GM21515 (cell line): ENCODE results near the gene USP49.
A peak's percentile ranks its signal among the peaks of the same experiment; 100 is the strongest.

Experiments used
- ATAC-seq: cut with Tn5 transposase; IDR thresholded peaks from one replicate; pipeline ENCODE4 v1.9.1; 2021; ENCODE audit not compliant: unreplicated experiment

Gene USP49

DNA sequence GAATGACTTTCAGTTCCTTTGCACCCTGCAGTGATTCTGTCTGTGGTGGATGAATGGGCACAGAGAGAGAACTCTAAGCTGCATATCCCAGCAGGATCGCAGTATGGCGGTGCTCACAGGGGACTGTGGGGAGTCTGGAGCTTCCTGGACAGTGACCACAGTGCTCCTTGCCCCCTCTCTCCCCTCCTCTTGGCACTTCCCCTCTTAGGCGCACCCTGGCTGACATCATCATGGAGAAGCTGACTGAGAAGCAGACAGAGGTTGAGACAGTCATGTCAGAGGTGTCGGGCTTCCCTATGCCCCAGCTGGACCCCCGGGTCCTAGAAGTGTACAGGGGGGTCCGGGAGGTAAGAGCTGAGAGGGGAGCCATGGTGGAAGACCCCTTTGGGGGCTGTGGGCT, 34.7 kb upstream of the USP49 start:
- no peak for ATAC-seq

DNA sequence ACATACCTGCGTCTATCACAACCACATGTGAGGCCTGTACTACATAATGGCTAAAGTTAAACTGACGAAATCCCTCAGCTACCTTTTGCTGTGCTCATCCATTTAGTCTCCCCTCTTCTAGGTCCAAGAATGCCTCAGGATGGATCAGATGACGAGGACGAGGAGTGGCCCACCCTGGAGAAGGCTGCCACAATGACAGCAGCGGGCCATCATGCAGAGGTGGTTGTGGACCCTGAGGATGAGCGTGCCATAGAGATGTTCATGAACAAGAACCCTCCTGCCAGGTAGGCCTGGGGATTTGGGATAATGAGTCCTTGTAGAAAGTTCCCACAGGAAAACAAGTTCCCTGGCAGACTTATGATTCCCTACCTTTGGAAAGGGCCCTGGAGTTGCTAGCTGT, 32.1 kb upstream of the USP49 start:
- ATAC-seq = no peak

DNA sequence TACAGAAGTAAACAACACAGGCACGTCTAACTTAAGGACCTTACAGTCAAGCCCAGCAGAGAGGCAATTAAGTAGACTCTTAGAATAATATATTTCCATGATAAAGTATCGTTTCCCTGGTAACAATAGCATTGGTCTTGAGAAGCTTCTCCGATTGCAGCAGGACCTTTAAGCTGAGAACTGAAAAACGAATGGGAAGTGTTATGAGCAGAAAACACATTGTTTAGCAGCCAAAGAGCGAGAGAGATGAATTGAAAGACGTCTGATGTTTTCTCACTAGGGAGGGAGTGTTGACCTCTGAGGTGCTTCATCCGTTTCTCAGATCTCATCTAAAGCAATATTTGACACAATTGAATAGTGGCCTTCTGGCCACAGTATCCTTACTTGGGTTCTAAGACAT, 27.0 kb upstream of the USP49 start:
- ATAC-seq = no peak

DNA sequence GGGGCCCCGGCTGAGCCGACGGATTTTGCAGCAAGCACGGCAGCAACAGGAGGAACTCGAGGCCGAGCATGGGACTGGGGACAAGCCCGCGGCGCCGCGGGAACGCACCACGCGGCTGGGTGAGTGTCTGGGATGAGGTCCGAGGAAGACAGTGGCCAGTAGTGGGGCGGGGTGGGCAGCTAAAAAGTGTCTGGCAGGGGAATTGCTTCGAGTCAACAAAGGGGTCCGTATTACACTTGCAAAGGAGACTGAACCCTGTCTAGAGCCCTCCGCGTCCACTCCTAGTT, 26.5 kb upstream of the USP49 start:
- no peak for ATAC-seq

DNA sequence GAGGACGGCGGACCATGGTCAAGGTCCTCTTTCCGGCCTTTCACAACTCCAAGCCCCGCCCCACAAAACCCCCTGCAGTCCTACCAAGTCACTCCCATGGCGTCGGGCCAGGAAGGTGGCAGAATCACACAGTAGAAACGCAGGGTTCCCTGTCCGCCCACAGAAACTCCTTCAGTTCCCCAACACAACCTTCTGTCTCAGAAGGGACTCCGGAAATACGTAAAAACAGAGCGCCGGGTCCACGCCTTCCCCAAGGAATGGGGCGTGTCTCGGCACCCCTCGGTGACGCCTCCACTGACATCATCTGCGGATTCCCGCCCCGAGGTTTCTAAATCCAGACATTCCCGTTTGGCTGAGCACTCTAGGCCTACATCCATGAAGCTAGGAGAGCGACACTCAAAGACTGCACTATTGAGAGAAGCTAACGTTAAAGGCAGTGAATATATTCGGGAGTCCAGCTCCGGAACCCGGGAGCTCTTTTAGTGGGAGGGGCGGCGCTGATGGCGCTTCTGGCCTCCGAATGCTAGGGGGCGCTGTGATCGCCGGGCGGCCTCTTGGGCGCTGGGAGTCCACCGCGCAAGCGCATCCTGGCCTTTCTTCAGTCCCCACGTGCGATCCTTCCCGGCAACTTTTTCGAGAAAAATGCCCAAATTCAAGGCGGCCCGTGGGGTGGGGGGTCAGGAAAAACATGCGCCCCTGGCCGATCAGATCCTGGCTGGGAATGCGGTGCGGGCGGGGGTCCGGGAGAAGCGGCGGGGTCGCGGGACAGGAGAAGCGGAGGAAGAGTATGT, 25.9 kb upstream of the USP49 start, which contains the start of the genes BYSL and MED20:
Gene BYSL (plus strand): TSS at position 579 of the 791 bp plus-strand sequence. CDS start 64 bp downstream, at position 643.
Gene MED20 (minus strand): TSS at position 219 of the 791 bp plus-strand sequence. CDS start 121 bp downstream, at position 98.
- peak; percentile 90 for ATAC-seq

DNA sequence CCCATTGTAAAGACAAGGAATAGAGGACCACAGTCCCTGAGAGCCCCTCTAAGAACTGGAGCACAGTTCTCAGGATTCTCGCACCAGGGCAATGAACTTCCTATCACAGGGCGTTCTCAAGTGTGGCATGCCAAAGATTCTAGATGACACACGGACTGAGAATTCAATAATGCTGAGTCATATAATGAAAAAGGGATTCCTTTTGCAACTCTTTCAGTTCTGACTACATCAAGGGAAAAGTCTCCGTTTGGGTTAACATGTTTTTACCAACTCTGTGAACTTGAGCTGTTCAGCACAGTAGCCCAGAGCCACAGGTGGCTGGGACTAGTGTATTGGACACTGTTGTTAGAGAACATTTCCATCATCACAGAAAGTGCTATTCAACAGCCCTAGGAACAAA, 22.4 kb upstream of the USP49 start:
- no peak for ATAC-seq

DNA sequence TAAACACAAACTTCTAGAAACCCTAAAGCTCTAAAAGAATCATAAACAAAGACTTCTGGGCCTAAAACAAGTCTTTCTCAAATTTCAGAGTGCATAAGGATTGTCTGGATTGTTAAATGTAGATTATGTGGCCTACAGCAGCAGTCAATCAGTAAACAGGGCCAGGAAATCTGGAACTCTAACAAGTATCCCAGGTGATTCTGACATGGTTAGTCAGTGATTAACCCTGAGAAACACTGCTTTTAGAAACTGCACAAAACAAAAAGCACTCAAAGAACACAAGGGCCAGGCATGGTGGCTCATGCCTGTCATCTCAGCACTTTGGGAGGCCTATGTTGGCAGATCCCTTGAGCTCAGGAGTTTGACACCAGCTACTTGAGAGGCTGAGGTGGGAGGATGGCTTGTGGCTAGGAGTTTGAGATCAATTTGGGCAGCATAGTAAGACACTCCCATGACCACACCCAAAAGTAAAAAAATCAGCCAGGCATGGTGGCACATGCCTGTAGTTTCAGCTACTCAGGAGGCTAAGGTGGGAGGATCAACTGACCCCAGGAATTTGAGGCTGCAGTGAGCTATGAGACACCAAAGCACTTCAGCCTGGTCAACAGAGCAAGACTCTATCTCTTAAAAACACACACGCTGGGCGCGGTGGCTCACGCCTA, 19.8 kb upstream of the USP49 start:
- no peak for ATAC-seq

DNA sequence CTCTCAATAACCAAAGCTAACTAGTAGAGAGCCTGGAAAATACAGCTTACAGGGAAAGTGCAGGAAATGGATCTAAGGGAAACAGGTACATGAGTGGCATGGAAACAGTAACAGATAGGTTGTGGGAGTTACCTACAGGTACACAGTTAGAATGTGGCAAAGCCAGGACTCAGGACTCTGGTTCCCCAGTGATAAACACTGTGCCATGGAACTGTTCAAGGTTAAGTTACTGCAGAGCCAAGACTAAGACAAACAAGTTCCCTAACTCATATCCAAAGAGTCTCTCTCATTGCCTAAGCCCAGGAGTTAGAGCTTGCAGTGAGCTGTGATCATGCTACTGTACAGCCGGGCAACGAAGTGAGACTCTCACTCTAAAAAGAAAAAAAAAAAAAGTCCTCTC, 19.2 kb upstream of the USP49 start:
- no peak for ATAC-seq

DNA sequence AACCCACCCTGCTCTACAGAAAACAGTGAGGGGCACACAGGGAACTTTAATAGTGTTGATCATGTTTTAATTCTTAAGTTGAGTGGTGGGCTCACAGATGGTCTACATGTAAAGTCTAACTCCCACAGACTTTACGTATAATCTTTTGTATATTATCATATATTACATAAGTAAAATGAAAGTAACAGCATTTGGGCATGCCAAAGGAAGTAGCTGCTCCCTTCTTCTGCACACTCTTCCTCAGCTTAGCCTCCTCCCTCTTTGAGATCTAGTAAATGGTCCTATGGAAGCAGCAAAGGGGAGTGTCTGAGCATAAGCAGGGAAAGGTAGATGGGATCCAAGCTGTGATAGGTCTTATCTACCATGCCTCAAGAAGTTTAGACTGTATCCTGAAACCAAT, 14.6 kb upstream of the USP49 start:
- no peak for ATAC-seq

DNA sequence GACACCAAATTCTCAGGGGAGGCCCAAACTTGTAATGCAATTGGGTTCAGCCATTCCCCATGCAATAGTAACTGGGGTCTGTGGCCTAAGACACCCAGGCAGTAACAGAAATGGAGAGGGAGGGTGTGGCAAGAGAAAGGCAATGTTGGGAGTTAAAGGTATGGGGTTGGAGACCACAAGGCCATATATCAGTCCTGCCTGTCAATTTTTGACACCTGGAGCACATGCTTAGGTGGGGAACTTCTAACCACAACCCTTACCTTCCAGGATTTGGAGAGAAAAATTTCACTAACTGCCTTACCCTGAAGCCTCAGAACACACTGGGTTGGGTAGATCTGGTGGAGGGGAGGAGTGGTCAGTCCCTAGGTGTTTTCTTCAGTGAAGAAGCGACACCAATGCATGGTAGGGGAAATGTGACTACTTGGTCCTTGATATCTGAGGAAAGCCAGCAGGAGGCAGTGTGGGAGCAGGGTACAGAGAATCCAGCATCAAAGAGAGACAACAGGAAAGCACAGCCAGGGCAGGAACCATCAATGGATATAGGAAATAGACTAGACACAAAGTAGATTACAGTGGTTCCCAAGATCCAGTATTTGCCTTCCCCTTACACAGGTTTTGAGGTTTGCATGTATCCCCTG, 6.8 kb upstream of the USP49 start:
- no peak for ATAC-seq

DNA sequence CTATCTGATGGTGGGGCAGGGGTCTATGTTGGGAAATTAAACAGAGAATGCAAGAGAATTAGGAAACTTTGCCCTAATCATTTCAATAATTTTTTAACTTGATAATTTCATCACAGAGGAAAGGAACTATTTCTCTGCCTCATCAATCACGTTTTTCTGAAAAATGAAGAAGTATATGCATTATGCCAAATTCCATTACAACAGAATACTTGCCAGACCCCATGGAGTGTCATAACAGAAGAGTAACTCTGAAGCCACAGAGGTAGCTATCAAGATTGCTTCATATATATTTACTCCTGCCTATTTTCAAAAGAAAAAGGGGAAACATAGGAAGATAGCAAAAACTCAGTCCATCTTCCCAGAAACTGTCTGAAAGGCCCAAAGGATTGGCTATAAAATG, 5.7 kb upstream of the USP49 start:
- ATAC-seq = no peak

DNA sequence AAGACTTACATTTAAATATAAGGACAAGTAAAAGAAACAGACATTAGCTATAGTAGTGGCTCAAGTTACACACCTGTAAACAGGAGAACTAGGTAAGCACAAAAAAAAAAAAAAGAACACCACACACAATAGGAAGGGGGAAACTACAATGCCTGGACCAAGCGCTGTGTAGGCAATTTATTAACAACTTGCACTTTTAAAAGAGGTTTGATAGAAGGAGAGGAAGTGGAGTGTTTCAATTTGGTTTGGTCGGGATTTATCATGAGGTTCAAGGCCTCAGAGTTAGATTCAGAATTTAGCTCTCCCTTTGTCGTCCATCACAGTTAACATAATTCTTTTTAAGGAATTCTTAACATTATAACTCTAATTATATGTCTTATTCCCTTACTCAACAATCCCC, 1.1 kb upstream of the USP49 start:
- ATAC-seq = no peak

DNA sequence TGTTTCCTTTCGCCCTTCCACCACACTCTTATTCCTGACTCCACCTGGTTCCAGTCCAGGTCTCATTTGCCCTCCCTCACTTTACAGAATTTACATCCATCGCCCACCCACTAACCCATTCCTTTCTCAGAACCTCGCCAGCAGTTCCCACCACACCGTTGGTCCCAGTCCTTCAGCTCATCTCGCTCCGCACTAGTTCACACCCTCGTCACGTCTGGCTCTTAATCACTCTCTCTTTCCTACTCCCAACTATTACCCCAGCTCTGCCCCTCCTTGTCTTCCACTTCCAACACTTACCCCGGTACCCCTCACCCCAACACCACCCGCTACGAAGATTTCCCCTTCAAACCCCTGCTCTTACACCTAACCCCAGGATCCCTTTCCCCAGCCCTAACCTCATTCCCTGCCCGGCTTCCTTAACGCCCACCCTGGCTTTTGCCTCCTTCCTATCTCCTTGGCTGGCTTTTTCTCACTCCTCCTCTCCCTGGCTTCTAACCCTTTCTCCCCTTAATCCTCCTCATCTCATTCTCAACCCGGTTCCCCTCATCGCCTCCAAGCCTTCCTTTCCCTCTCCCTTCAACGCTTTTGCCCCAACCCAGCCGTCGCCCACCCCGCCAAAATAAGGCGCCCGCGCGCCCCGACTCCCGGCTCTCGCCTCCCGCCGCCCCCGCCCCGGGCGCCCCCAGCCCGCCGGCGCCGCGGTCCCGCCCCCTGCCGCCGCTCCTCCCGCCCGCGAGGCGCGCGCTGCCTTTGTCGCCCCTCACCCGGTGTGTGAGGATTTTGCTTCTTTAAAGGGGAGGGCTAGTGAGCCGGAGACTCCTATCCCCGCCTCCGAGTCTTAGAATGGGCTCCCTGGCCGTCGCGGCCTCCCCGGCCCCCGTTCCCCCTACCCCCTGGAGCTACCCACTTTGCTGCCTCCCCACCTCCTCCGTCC, 542 bp downstream of the USP49 start:
- peak; percentile 24 for ATAC-seq

DNA sequence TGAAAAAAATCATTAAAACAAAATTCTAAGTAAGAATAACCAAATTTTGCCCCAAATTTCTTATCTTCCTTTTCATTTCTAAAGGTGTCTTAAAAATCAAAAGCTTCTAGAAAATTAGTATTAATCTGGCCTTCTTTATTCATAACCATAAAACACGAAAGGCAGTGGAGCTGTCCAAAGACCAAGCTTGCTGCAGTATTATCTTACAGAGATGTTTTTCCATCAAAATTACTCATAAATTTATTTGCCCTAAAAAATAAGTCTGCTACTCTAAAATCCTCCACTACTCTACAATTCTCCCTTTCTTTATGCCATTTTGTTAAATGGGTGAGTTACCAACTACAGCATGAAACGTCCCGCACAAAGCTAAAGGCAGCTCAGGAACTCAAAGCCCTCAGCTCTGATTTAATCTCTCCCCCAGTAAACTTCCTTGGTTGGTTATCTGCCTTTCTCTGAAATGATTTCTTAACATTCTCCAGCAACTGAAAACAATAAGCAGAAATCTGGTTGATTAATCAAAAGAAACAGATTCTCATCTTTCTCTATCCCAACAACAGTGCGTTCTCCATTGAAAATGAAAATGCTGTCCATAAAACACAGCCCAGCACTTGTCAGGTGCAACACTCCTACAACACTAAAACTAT, 2.1 kb downstream of the USP49 start:
- no peak for ATAC-seq

DNA sequence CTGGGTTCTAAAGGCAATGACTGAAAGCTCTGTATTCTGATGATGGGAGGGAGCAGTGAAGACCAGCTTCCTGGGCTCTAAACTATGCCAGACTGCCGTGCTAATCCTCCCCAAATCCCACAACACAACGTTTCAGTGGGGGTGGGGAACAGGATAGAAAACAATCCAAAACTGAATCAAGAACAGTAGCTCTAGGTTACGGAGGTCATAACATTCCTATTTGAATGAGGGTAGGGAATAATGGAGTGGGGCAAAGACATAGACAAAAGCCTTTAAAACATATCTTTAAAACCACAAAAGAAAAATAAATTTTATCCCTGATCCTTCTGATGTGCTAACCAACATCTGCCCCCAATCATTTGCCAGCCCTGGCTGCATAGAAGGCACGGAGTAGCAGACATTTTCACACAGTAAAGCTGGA, 7.8 kb downstream of the USP49 start:
- no peak for ATAC-seq

DNA sequence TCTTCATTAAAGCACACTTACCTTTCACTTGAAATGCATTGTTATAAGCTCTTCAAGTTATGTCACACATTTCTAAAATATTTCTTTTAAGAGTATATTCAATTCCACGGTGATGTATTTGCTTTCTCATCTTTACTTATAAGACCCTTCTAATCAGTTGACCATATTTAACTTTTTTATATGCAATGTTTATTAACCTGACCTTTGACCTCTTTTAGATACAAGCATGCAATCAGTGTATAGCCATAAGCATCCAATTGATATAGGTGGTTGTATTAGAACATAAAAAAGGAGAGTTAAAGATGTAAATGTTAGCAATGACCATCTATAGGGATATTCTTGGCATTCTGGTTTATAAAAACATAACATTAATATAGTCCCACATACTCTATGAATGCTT, 9.2 kb downstream of the USP49 start:
- no peak for ATAC-seq

DNA sequence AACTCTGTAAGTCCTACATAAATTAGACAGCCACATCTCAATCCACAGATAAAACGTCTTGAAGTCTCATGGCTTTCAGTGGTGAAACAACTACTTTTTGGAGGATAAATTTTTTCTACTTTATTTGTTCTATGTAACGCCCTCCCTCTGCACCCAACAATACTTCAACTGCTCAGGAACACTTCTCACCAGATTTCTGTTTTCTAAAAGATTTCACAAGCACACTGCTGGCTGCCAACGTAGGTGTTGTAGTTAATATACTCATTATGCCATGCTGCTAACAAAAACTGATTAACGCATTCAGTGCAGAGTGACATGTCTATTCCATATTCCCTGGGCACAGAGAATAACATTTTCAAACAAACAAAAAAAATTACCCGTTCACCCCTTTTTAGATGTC, 10.2 kb downstream of the USP49 start:
- no peak for ATAC-seq

DNA sequence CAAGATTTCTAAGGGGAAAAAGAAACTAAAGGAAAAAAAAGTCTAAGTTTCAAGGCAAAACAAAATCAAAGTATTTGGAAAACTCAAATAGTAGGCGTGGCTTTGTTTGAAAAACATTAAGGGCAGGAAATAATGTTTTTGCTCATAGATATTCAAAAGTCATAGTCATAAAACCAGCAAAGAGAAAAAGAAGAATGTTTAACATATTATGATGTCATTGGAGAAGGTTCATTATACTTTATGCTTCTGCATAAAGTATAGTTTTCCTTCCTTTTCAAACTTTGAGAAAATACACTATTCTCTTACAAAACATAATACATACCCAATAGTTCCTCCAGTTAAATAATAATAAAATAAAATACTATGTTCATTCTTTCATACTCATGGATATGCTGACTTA, 13.7 kb downstream of the USP49 start:
- ATAC-seq = no peak

DNA sequence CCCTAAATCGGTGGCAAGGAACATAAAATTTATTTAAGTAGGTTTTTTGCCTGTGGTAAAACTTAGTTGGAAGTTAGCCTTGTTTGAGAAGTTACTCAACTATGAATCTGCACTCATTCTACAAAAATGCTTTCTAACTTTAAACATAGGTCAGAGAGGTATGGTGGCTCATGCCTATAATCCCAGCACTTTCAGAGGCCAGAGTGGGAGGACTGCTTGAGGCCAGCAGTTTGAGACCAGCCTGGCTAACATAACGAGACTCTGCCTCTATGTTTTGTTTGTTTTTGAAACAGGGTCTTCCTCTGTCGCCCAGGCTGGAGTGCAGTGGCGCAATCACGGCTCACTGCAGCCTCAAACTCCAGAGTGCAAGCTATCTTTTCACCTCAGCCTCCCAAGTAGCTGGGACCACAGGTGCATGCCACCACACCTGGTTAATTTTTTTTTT, 16.2 kb downstream of the USP49 start:
- ATAC-seq = no peak

DNA sequence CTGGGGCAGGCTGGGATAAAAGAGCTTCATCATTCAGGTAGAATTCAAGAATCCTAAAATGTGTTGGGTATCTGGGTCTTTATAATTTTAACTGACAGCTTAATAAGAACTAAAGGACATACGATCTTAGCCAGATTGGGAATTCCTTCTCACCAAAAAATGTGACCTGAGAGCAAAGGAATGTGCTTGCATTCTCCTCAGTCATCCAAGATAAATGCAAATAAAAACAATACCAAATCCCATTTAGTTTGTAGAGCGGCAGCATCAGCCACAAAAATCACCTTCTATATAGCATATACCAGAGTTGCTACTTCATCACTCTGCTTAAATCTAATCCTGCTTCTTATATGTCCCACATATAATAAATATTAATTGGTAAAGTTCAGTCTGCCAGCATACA, 16.9 kb downstream of the USP49 start:
- no peak for ATAC-seq
